Vagina (tissue), 2 donors: ENCODE measurements around the gene SPATA33.

Experiments used
- CTCF ChIP-seq, 3 experiments: fragments of 450-650 bp in 2 of 3; fragments of 200-600 bp in 1 of 3; sonication (generic) in 1 of 3; IDR thresholded peaks; one replicate each; pipeline ENCODE4 v1.5.1; 2017 to 2019; ENCODE audit warnings: antibody characterized with exemption in 3 of 3, mild to moderate bottlenecking in 2 of 3, moderate library complexity in 2 of 3
- POLR2A ChIP-seq, 2 donors: fragments of 450-650 bp; IDR thresholded peaks; one replicate each; pipeline ENCODE4 v1.6.1; 2017; ENCODE audit warnings: antibody characterized with exemption in 2 of 2, mild to moderate bottlenecking in 2 of 2, moderate library complexity in 2 of 2

- TF ChIP-seq CTCF (IDR thresholded peaks at IDR 0.05) (no peak), POLR2A (IDR thresholded peaks at IDR 0.05) (no peak)
These were observed 29.7 kb downstream of the SPATA33 start for GRCh38 chr16:89687092-89687940.
